ENCODE measurements around the gene GLIPR1L2.

- TF ChIP-seq ZNF217 (IDR thresholded peaks at IDR 0.05): no peak
- no peak for TF ChIP-seq JUND (IDR thresholded peaks at IDR 0.05; ENCODE audit: low read depth, low read length)
- TF ChIP-seq CTCF (IDR thresholded peaks at IDR 0.05 in 2 of 3, conservative IDR thresholded peaks at IDR 0.05 in 1 of 3; ENCODE audit: control insufficient read depth in 2 of 3, extremely low read depth in 1 of 3, insufficient read depth in 1 of 3, low read depth in 3 of 3, low read length in 3 of 3): no peak
- no peak for TF ChIP-seq HDAC2 (IDR thresholded peaks at IDR 0.05)
- no peak for TF ChIP-seq STAT1 (conservative IDR thresholded peaks at IDR 0.05)
- no peak for TF ChIP-seq MAX (IDR thresholded peaks at IDR 0.05; ENCODE audit: low read depth, low read length)
- TF ChIP-seq ATF3 (IDR thresholded peaks at IDR 0.05; ENCODE audit: borderline replicate concordance, extremely low read depth, low read depth, low read length): no peak
- TF ChIP-seq IKZF1 (conservative IDR thresholded peaks at IDR 0.05): no peak
- TF ChIP-seq RAD21 (IDR thresholded peaks at IDR 0.05; ENCODE audit: insufficient read depth, low read depth, low read length): no peak
Observed at GRCh38 chr12:75476071-75476470, 85.2 kb downstream of the GLIPR1L2 start.

Data from GM12878 (cell line).